Measurements from ENCODE around the gene KCTD20. TPM values are rescaled to one million over a fixed set of nuclear protein-coding genes. Genes with fewer than 3 reads are reported as not detected.

The KCTD20 gene
- total RNA-seq, 4 donors from 2014 or later = 48.6 to 64.9 (median 51.8) TPM

GRCh38 chr6:36499918-36500317, 57.1 kb downstream of the KCTD20 start:
- H3K9me3 ChIP-seq = no peaks in the 10 kb centered on the region
- H3K4me3 ChIP-seq = no peak overlapping the region
- DNase-seq (ENCODE audit: low spot score in 2 of 2) = no peak
- 53 to 62% methylated on average over 4 of the region's 4 CpGs for WGBS, 2 donors
- H3K4me1 ChIP-seq = peaks cover 0 to 9% (median 0%) of the 10 kb centered on the region in 4 donors
- H3K36me3 ChIP-seq = peaks cover 0 to 57% (median 0%) of the 10 kb centered on the region in 3 donors
- H3K27ac ChIP-seq = peak overlapping the region in 1 of 4 donors; percentile 20
- no peaks in the 10 kb centered on the region for H3K27me3 ChIP-seq
- TF ChIP-seq POLR2A (IDR thresholded peaks at IDR 0.05) = no peak

- Histone ChIP-seq H3K36me3 (peaks cover 0 to 57% (median 0%) of the 10 kb centered on the region in 3 donors), H3K9me3 (no peaks in the 10 kb centered on the region), H3K27me3 (no peaks in the 10 kb centered on the region), H3K27ac (no peak overlapping the region), H3K4me3 (peak overlapping the region in 1 of 4 donors; percentile 12), H3K4me1 (peaks cover 0 to 26% (median 0%) of the 10 kb centered on the region in 4 donors)
- DNase-seq (ENCODE audit: low spot score in 2 of 2) = no peak
- TF ChIP-seq EP300 (IDR thresholded peaks at IDR 0.05) (no peak), CTCF (IDR thresholded peaks at IDR 0.05) (no peak), POLR2A (IDR thresholded peaks at IDR 0.05) (no peak)
- WGBS, 2 donors = 80 to 88% methylated on average over 6 of the region's 6 CpGs
Measured at GRCh38 chr6:36501686-36502085, 58.9 kb downstream of the KCTD20 start.

- TF ChIP-seq CTCF (IDR thresholded peaks at IDR 0.05) (no peak), POLR2A (IDR thresholded peaks at IDR 0.05) (no peak), EP300 (IDR thresholded peaks at IDR 0.05) (no peak)
- Histone ChIP-seq H3K36me3 (peaks cover 0 to 40% (median 0%) of the 10 kb centered on the region in 3 donors), H3K27me3 (no peaks in the 10 kb centered on the region), H3K4me3 (peak overlapping the region in 1 of 4 donors; percentile 31), H3K27ac (peak overlapping the region in 2 of 4 donors; percentile 19 to 84), H3K9me3 (no peaks in the 10 kb centered on the region), H3K4me1 (peaks cover 0 to 28% (median 0%) of the 10 kb centered on the region in 4 donors)
- DNase-seq (ENCODE audit: low spot score in 2 of 2) = no peak
- 72 to 81% methylated on average over 3 of the region's 3 CpGs for whole genome bisulfite sequencing, 2 donors
Measured at GRCh38 chr6:36504181-36504580, 61.4 kb downstream of the KCTD20 start.

GRCh38 chr6:36504982-36505381, 62.2 kb downstream of the KCTD20 start:
- H3K4me3 ChIP-seq = peak overlapping the region in 1 of 4 donors; percentile 31
- peak in 1 of 2 donors; percentile 32 for TF ChIP-seq POLR2A (IDR thresholded peaks at IDR 0.05)
- TF ChIP-seq CTCF (IDR thresholded peaks at IDR 0.05) = no peak
- TF ChIP-seq EP300 (IDR thresholded peaks at IDR 0.05) = peak; percentile 74 to 89
- peak overlapping the region; percentile 37 to 84 (median 45) for H3K27ac ChIP-seq
- peak in 1 of 2 donors; percentile 52 for DNase-seq (ENCODE audit: low spot score in 2 of 2)
- no peaks in the 10 kb centered on the region for H3K27me3 ChIP-seq
- peaks cover 0 to 24% (median 0%) of the 10 kb centered on the region in 4 donors for H3K4me1 ChIP-seq
- H3K9me3 ChIP-seq = no peaks in the 10 kb centered on the region
- 74 to 82% methylated on average over 2 of the region's 2 CpGs for WGBS, 2 donors
- peaks cover 0 to 40% (median 0%) of the 10 kb centered on the region in 3 donors for H3K36me3 ChIP-seq

- 77 to 93% methylated on average over 6 of the region's 6 CpGs for WGBS, 2 donors
- no peaks in the 10 kb centered on the region for H3K27me3 ChIP-seq
- H3K27ac ChIP-seq = peak overlapping the region in 3 of 4 donors; percentile 37 to 84 (median 63)
- no peak overlapping the region for H3K4me3 ChIP-seq
- H3K36me3 ChIP-seq = peaks cover 0 to 48% (median 0%) of the 10 kb centered on the region in 3 donors
- no peaks in the 10 kb centered on the region for H3K9me3 ChIP-seq
- peaks cover 0 to 23% (median 0%) of the 10 kb centered on the region in 4 donors for H3K4me1 ChIP-seq
- DNase-seq (ENCODE audit: low spot score in 2 of 2) = no peak
- TF ChIP-seq EP300 (IDR thresholded peaks at IDR 0.05) (no peak), POLR2A (IDR thresholded peaks at IDR 0.05) (no peak), CTCF (IDR thresholded peaks at IDR 0.05) (no peak)
Measured at GRCh38 chr6:36505744-36506534, 63.1 kb downstream of the KCTD20 start.

Data from tibial nerve (tissue), 4 donors.